Stimulated activated CD4-positive, alpha-beta T cell treated with anti-CD3 and anti-CD28 coated beads, Interleukin-1b, Interleukin-23, amount 100 ng/mL, for 48 hours (primary cell): ENCODE results near the gene ADGRG7.
"Not testable (repeated sequence)": the region's sequence is repeated elsewhere in the genome, so short reads cannot be mapped to it uniquely, and the experiment has no call there.

Experiments
- DNase-seq: peaks from one replicate; pipeline ENCODE4 v3.0.0-alpha.2; 2020

The ADGRG7 gene

GRCh38 chr3:100650651-100651619 is 41.5 kb downstream of the ADGRG7 start:
- DNase-seq = peak; percentile 3

DNA sequence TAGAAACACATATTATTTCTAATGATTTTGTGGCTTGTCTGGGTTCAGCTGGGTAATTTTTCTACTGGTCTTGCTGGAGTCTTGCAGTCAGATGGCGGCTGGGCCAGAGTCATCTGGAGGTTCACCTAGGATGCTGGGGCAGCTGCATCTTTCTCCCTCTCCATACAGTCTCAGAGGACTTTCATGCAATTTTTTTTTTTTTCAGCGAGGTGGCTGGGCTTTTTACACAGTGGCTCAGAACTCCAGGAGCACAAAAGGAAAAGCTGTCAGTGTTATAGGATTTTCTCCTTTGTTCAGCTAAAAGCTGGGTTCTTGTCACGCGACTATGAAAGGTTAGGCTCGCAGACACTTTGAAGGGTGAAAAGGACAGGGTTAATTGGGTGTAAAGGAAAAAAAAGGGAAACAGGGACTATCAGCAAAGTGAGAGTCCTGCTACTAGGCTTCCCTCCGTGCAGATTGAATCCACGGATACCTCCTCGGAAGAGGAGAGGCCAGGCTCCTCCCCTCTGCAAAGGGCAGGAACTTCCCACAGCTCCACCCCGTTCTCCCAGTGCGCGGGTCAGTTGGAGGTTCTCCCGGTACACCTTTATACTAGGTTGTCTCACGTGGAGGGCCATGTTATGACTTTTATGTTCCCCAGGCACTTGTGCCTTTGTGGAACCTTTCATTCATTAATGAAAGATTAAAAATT is 44.3 kb downstream of the ADGRG7 start:
- no peak for DNase-seq

- DNase-seq = no peak
Measured at GRCh38 chr3:100656945-100657344, 47.5 kb downstream of the ADGRG7 start.

DNA sequence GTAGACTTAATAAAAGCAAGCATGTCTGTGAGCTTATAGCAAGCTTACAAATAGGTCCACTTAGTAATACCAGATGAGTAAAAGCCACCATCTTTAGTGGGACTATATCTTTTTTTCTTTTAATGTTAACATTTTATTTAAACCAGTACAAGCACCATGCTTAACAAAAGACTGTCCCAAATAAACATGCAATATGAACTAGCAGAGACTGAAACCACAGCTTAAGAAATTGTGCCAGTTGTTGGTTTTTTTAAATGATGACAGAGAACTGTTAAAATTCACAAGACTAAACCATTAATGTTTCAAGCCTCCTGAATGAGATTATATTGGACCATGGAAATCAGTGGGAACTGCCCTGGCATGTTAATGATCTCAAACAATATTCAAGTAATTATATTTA is 51.9 kb downstream of the ADGRG7 start:
- DNase-seq = not testable (repeated sequence)

DNA sequence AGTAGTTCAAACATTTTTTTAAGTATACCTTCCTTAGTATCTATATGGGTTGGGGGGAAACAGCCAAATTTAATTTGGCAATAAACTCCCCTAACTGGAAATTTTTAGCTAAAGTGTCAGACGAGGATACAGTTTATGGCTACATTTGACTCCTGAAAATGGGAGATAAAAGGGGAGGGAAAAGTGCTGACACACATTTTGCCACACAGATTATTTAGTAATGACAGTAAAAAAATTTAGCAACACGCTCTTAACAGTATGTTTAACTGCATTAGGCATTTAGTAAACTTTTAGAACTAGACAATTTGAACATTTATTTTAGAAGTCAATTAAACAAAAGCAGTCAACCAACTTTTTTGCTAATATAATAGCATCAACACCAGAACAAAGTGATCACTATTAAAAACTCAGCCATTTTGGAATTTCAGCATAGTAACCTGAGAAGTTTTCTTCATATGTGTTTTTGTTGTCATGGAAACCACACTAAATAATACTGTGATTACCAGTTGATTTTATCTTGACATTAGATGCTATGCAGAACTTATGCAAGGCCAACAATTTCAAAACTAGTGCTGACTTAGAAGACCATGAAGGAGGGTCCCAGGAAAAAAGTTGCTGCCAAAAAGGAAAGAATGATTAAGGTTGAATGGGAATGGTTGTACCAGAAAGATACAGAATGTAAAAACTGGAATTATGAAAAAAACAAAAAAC is 52.9 kb downstream of the ADGRG7 start:
- no peak for DNase-seq

DNA sequence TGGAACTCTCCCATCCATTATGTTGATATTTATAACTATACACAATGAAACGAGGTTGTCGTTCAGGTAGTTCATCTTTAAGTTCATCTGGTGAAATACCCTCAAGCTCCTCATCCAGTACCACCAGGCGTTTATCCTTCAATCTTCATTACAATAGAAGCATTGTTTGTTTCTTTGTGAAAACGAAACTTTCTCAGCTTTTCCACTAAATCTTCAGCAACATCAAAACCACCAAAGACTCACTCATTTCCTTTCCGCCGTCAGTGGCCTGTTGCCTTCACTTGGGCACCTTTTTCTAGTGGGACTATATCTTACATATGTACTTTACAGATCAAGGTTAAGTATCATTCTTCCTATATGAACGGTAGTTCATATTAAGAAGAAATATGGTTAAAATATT is 55.8 kb downstream of the ADGRG7 start:
- peak; percentile 37 for DNase-seq

GRCh38 chr3:100666699-100667098 is 57.3 kb downstream of the ADGRG7 start:
- DNase-seq = not testable (repeated sequence)

GRCh38 chr3:100667316-100667715 is 57.9 kb downstream of the ADGRG7 start:
- DNase-seq = not testable (repeated sequence)

DNA sequence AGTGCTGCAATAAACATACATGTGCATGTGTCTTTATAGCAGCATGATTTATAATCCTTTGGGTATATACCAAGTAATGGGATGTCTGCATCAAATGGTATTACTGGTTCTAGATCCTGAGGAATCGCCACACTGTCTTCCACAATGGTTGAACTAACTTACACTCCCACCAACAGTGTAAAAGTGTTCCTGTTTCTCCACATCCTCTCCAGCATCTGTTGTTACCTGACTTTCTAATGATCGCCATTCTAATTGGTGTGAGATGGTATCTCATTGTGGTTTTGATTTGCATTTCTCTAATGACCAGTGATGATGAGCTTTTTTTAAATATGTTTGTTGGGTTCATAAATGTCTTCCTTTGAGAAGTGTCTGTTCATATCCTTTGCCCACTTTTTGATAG is 61.6 kb downstream of the ADGRG7 start:
- DNase-seq = not testable (repeated sequence)

GRCh38 chr3:100681496-100681895 is 72.1 kb downstream of the ADGRG7 start:
- DNase-seq = no peak

DNA sequence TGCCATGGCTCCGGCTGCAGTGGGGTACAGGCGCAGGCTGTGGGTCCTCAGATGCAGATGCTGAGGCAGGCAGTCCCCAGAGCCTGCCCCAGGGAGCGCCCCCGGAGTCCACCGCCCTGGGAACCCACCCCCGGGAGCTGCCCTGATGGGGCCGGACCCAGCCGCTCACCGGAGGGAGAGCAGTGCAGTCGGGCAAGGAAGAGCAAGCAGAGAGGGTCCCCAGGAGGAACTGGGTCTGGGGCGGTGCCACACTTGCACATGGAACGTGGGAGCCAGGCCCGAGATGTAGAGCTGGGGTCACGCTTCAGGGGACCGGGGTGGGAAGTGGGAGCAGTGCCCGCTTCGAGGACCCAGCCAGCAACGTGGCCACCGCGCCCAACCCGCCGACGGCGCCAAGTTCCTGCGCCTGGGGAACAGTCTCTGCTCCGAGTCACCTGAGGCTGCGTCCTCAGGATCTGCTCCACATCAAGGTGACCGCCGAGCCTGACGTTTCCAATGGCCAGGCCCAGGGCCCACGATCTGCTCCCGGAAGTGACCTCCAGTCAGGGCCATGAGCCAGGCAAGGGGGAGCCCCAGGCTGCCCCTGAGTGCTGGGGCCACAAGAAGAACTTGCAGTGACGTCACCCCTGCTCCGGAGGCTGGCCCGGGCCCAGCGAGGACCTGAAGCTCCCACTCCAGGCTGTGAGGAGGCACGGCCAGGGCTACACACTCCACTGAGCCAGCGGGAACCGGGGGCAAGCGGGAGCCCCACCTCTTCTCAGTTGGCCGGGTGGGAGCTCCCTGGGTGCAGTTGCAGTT is 72.9 kb downstream of the ADGRG7 start:
- DNase-seq = no peak

DNA sequence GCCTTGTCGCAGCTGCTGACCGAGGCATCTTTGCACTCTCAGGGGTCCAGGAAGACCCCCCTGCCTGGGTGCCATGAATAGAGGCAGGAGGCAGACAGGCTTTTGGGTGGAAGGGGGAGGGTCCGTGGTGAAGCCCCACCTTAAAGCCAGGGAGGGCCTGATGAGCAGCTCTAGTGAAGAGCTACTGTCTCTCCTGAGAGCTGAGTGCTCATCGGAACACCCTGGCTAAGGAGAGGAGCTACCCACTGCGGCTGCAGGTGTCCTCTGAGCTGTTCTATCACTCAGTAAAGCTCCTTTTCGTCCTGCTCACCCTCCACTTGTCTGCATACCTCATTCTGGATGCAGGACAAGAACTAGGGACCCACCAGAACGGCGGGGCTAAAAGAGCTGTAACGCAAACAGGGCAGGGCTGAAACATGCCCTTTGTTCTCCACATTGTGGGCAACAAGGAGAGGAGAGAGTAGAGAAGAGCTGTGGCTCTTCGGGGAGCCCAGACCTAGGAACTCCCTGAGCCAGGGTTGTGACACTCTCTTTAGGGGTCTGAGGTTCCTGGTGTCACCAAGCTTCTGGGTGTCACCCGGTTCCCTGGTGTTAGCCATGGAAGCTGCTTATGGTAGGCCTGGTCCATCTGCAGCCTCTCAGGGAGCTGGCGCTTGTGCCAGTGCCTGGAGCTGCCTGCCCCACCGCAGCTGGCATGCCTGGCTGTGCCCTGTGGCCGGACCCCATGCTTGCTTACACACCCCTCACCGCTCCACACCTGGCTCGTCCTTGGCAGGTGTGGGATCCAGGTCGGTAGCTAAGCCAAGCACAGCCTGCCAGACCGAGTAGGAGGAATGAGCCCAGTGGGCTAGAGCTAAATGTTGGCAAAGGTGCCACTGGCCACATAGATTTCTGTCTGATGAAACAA is 73.7 kb downstream of the ADGRG7 start:
- DNase-seq = no peak

GRCh38 chr3:100693225-100693624 is 83.8 kb downstream of the ADGRG7 start:
- no peak for DNase-seq

GRCh38 chr3:100695696-100696095 is 86.3 kb downstream of the ADGRG7 start:
- DNase-seq = no peak

GRCh38 chr3:100696161-100696560 is 86.8 kb downstream of the ADGRG7 start:
- no peak for DNase-seq

GRCh38 chr3:100697172-100697571 is 87.8 kb downstream of the ADGRG7 start:
- no peak for DNase-seq

- DNase-seq = no peak
Measured at GRCh38 chr3:100697723-100698285, 88.4 kb downstream of the ADGRG7 start.

GRCh38 chr3:100698736-100699135 is 89.3 kb downstream of the ADGRG7 start:
- no peak for DNase-seq

DNA sequence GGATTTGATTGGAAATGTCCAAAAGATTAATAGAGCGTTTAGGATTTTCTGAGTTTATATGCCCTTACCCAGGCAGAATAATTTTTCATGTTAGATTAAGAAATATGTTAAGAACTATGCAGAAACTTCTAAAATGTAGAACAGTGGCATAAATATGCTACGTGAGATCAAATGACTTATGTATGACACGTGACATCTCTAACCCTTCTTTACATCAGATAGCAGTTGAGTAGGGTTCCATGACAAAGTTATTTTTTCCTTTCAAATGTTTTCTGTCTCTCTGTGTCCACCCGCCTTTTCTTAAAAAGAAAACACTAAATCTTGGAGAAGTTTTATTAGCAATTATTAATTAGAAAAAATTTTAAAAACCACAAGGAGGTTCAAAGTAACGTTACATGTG is 91.3 kb downstream of the ADGRG7 start:
- no peak for DNase-seq

- DNase-seq = no peak
Measured at GRCh38 chr3:100702082-100702979, 92.9 kb downstream of the ADGRG7 start.
